HCT116 (cell line): ENCODE data around the gene KATNAL1. TPM values are rescaled to one million over a fixed set of nuclear protein-coding genes. Genes with fewer than 3 reads are reported as not detected.
A peak's percentile ranks its signal among the peaks of the same experiment; 100 is the strongest.

Experiments
- ATAC-seq: fragments of 200-7000 bp; cut with Tn5 transposase; 2 replicates; pipeline ENCODE4 v1.9.1; 2020; ENCODE audit warnings: mild to moderate bottlenecking, moderate library complexity
- BruUV-seq: library from RNA; stranded (reverse); fragments of 400-500 nt; replicated peaks from 2 replicates; lab custom pipeline; 2021; lab: Mats Ljungman, UMichigan
- CTCF ChIA-PET: fragments of 300-600 bp; sonication (Branson Sonifier 250); formaldehyde crosslinking; loops from one replicate; lab custom pipeline; 2021; ENCODE audit warnings: antibody characterized with exemption; lab: Charles Lee
- POLR2A ChIA-PET: fragments of 300-600, 350-600 bp; sonication (Branson Sonifier 250); formaldehyde crosslinking; loops from one replicate; lab custom pipeline; 2021; ENCODE audit warnings: antibody characterized with exemption; lab: Charles Lee
- RAD21 ChIA-PET, 2 experiments: fragments of 300-600 bp; sonication (Branson Sonifier 250); formaldehyde crosslinking; loops; one replicate each; lab custom pipeline; 2023; ENCODE audit warnings: low total read pairs in 2 of 2; ENCODE audit not compliant: uncharacterized antibody in 2 of 2, unreplicated experiment in 2 of 2, low non-redundant PET in 1 of 2; lab: Charles Lee
- DNase-seq: peaks from one replicate; pipeline ENCODE4 v3.0.0-alpha.2; 2010; ENCODE audit warnings: low read depth, low spot score
- H2AFZ ChIP-seq: fragments of 200-600 bp; shearing (Covaris generic), sonication (generic); 2 replicates; pipeline ENCODE4 v1.6.1; 2017; ENCODE audit warnings: low read depth, mixed run types, mixed read lengths, antibody characterized with exemption, low read length; ENCODE audit not compliant: poor library complexity, severe bottlenecking
- H3K27ac ChIP-seq: 2 replicates; pipeline ENCODE4 v1.5.1; 2012; ENCODE audit warnings: low read depth, low read length
- H3K27me3 ChIP-seq: fragments of 200-600 bp; sonication (generic); 2 replicates; pipeline ENCODE4 v1.6.1; 2016; ENCODE audit warnings: mixed run types, low read length, mixed read lengths; ENCODE audit not compliant: insufficient read depth
- H3K36me3 ChIP-seq, 2 experiments: fragments of 200-500 bp in 1 of 2; fragments of 200-600 bp in 1 of 2; sonication (Bioruptor generic) in 1 of 2; sonication (generic) in 1 of 2; 2 replicates each; pipeline versions ENCODE4 v1.5.1 to v1.6.1; 2014 to 2016; ENCODE audit warnings: low read length in 2 of 2, inconsistent platforms in 1 of 2, mixed read lengths in 1 of 2, mixed run types in 1 of 2; ENCODE audit not compliant: insufficient read depth in 2 of 2, control insufficient read depth in 1 of 2
- H3K4me1 ChIP-seq, 2 experiments: fragments of 200-600 bp in 1 of 2; sonication (generic) in 1 of 2; 2 replicates each; pipeline versions ENCODE4 v1.5.1 to v1.6.1; 2012 to 2017; ENCODE audit warnings: low read length in 2 of 2, inconsistent platforms in 1 of 2, mild to moderate bottlenecking in 1 of 2, mixed read lengths in 1 of 2, mixed run types in 1 of 2, moderate library complexity in 1 of 2; ENCODE audit not compliant: insufficient read depth in 2 of 2, control insufficient read depth in 1 of 2
- H3K4me2 ChIP-seq: fragments of 200-600 bp; sonication (generic); 2 replicates; pipeline ENCODE4 v1.6.1; 2017; ENCODE audit warnings: mixed run types, low read length, mixed read lengths
- H3K4me3 ChIP-seq, 2 experiments: fragments of 200-600 bp in 1 of 2; sonication (generic) in 1 of 2; replicated peaks in 1 of 2; 2 replicates each; pipeline ENCODE4 v1.5.1; 2011 to 2016; ENCODE audit warnings: low read length in 2 of 2, control low read depth in 1 of 2, low read depth in 1 of 2, mild to moderate bottlenecking in 1 of 2, mixed read lengths in 1 of 2, mixed run types in 1 of 2
- H3K79me2 ChIP-seq: fragments of 200-600 bp; sonication (generic); 2 replicates; pipeline ENCODE4 v1.6.1; 2017; ENCODE audit warnings: mild to moderate bottlenecking, mixed run types, low read length, moderate library complexity, mixed read lengths; ENCODE audit not compliant: insufficient read depth
- H3K9ac ChIP-seq: fragments of 200-600 bp; sonication (generic); 2 replicates; pipeline ENCODE4 v1.6.1; 2016; ENCODE audit warnings: low read length, mixed read lengths
- H3K9me2 ChIP-seq: fragments of 200-600 bp; sonication (generic), shearing (Covaris generic); 2 replicates; pipeline ENCODE4 v1.6.1; 2017; ENCODE audit warnings: mixed run types, mild to moderate bottlenecking, moderate library complexity; ENCODE audit not compliant: insufficient read depth
- H3K9me3 ChIP-seq, 2 experiments: fragments of 200-500 bp in 1 of 2; fragments of 200-600 bp in 1 of 2; sonication (Bioruptor generic) in 1 of 2; sonication (generic) in 1 of 2; 2 replicates each; pipeline ENCODE4 v1.6.1; 2014 to 2017; ENCODE audit warnings: low read length in 2 of 2, mixed read lengths in 2 of 2, inconsistent platforms in 1 of 2, low read depth in 1 of 2, mild to moderate bottlenecking in 1 of 2, mixed run types in 1 of 2, moderate library complexity in 1 of 2; ENCODE audit not compliant: control insufficient read depth in 1 of 2, insufficient read depth in 1 of 2
- H4K20me1 ChIP-seq: fragments of 200-600 bp; sonication (generic), shearing (Covaris generic); 2 replicates; pipeline ENCODE4 v1.6.1; 2017; ENCODE audit warnings: mixed run types, mild to moderate bottlenecking, moderate library complexity; ENCODE audit not compliant: insufficient read depth
- ATF3 ChIP-seq: IDR thresholded peaks from 2 replicates; pipeline ENCODE4 v1.6.1; 2012
- CBX3 ChIP-seq: IDR thresholded peaks from 2 replicates; pipeline ENCODE4 v1.6.1; 2012; ENCODE audit warnings: low read depth
- CEBPB ChIP-seq: IDR thresholded peaks from 2 replicates; pipeline ENCODE4 v1.6.1; 2012; ENCODE audit warnings: low read depth
- CTCF ChIP-seq, 3 experiments: fragments of 200-600 bp in 1 of 3; sonication (generic) in 1 of 3; IDR thresholded peaks in 2 of 3; conservative IDR thresholded peaks in 1 of 3; 2 replicates each; pipeline ENCODE4 v1.5.1; 2012 to 2017; ENCODE audit warnings: low read depth in 2 of 3, low read length in 2 of 3, antibody characterized with exemption in 1 of 3, borderline replicate concordance in 1 of 3, control low read depth in 1 of 3, mild to moderate bottlenecking in 1 of 3, mixed read lengths in 1 of 3, mixed run types in 1 of 3, moderate library complexity in 1 of 3; ENCODE audit not compliant: insufficient read depth in 1 of 3
- EGR1 ChIP-seq: IDR thresholded peaks from 2 replicates; pipeline ENCODE4 v1.6.1; 2012; ENCODE audit warnings: low read depth
- ELF1 ChIP-seq: IDR thresholded peaks from 2 replicates; pipeline ENCODE4 v1.6.1; 2012; ENCODE audit warnings: low read depth, borderline replicate concordance
- EZH2 ChIP-seq: fragments of 200-600 bp; sonication (generic); IDR thresholded peaks from 2 replicates; pipeline ENCODE4 v1.6.1; 2017; ENCODE audit warnings: antibody characterized with exemption, mixed run types
- EZH2phosphoT487 ChIP-seq: fragments of 200-600 bp; IDR thresholded peaks from 2 replicates; pipeline ENCODE4 v1.6.1; 2018; ENCODE audit warnings: antibody characterized with exemption, borderline replicate concordance
- FOSL1 ChIP-seq: IDR thresholded peaks from 2 replicates; pipeline ENCODE4 v1.6.1; 2012; ENCODE audit warnings: low read depth
- JUND ChIP-seq: IDR thresholded peaks from 2 replicates; pipeline ENCODE4 v1.6.1; 2012
- POLR2A ChIP-seq: IDR thresholded peaks from 2 replicates; pipeline ENCODE4 v1.7.0; 2011; ENCODE audit warnings: borderline replicate concordance; ENCODE audit not compliant: insufficient read depth, insufficient read length; ENCODE audit errors: extremely low read depth
- POLR2AphosphoS5 ChIP-seq: IDR thresholded peaks from 2 replicates; pipeline ENCODE4 v1.6.1; 2011; ENCODE audit warnings: mild to moderate bottlenecking, low read depth, low read length, moderate library complexity
- RAD21 ChIP-seq: IDR thresholded peaks from 2 replicates; pipeline ENCODE4 v1.6.1; 2012; ENCODE audit warnings: low read depth, mild to moderate bottlenecking
- SIN3A ChIP-seq: IDR thresholded peaks from 2 replicates; pipeline ENCODE4 v1.6.1; 2012; ENCODE audit warnings: low read depth
- SP1 ChIP-seq: IDR thresholded peaks from 2 replicates; pipeline ENCODE4 v1.6.1; 2012; ENCODE audit warnings: low read depth
- SRF ChIP-seq: IDR thresholded peaks from 2 replicates; pipeline ENCODE4 v1.6.1; 2012; ENCODE audit warnings: low read depth
- YY1 ChIP-seq: IDR thresholded peaks from 2 replicates; pipeline ENCODE4 v1.6.1; 2011; ENCODE audit warnings: low read length, low read depth, moderate library complexity, mild to moderate bottlenecking; ENCODE audit not compliant: insufficient replicate concordance; ENCODE audit errors: extremely low read depth
- ZFX ChIP-seq: fragments of 450-650 bp; IDR thresholded peaks from 2 replicates; pipeline ENCODE4 v1.6.1; 2017
- ZNF274 ChIP-seq: fragments of 200-500 bp; sonication (Bioruptor generic); IDR thresholded peaks from 2 replicates; pipeline ENCODE4 v1.6.1; 2014; ENCODE audit warnings: mild to moderate bottlenecking, low read depth, low read length, inconsistent platforms
- intact Hi-C: fragments of 100-400 bp; cut with micrococcal nuclease; formaldehyde crosslinking; loops from 2 replicates; pipeline ENCODE4 v1.10.0; 2022
- total RNA-seq: library from RNA; stranded (reverse); gene quantifications from one replicate; pipeline ENCODE4 v1.2.1, GENCODE V29; 2021; ENCODE audit not compliant: unreplicated experiment

KATNAL1 gene
- total RNA-seq, 1 experiment from 2014 or later, result 17.3 TPM

GRCh38 chr13:30338952-30339351 lies 31.6 kb upstream of the KATNAL1 start:
- TF ChIP-seq EZH2phosphoT487 (no peak), ZFX (no peak), POLR2AphosphoS5 (no peak), SIN3A (no peak), CBX3 (no peak), ELF1 (no peak), CEBPB (no peak), CTCF (IDR thresholded peaks at IDR 0.05 in 2 of 3, conservative IDR thresholded peaks at IDR 0.05 in 1 of 3; ENCODE audit: borderline replicate concordance in 1 of 3, insufficient read depth in 1 of 3, low read depth in 2 of 3, low read length in 2 of 3) (no peak)
- TF ChIP-seq, all 23 proteins: peak for 0
- Histone ChIP-seq H3K4me3 (no peak overlapping the region), H3K27ac (peak overlapping the region; percentile 49; the same call in 1 of the 2 replicates), H3K27me3 (no peaks in the 10 kb centered on the region), H3K36me3 (no peaks in the 10 kb centered on the region), H3K79me2 (no peaks in the 10 kb centered on the region), H3K9me3 (no peaks in the 10 kb centered on the region), H3K4me2 (peak overlapping the region; percentile 43), H3K9ac (no peak overlapping the region), H4K20me1 (no peaks in the 10 kb centered on the region), H3K4me1 (peaks cover 57 to 82% of the 10 kb centered on the region in 2 experiments), H2AFZ (no peak overlapping the region), H3K9me2 (no peaks in the 10 kb centered on the region)
- DNase-seq, result no peak
- ATAC-seq, result no peak
- BruUV-seq, result no TSS peak
- intact Hi-C loops, result loop anchor here (5.0 to 10.0 kb wide), 2 partner anchors 123 to 564 kb away; no protein-coding TSS in a partner anchor
- ChIA-PET POLR2A (no interaction called here), CTCF (no interaction called here), RAD21 (no interaction called here)

DNA sequence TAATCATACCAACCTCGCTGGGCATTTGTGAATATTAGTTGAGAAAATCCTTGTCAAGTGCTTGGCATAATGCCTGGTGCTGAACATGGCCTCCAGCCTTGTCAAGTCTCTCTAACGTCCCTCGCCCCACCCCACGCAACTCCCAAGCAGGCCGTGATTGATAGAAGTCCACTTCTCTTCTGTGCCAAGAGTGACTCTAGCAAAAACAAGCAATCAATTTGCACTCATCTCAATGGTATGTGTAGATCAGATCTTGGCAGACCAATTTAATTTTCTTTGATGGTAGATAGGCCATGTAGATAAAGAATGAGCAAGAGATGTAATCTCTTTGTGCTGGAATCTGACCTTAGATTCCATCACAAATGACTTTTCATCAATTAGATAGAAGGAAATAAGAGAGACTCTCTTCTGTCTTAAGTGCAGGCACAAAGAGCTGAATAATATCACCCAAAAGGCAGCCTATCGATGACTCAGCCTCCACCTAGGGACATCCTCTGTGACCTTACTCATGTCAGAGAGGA lies 31.0 kb upstream of the KATNAL1 start:
- intact Hi-C loops, result loop anchor here (5.0 to 10.0 kb wide), 2 partner anchors 124 to 564 kb away; no protein-coding TSS in a partner anchor
- peak; percentile 47; the same call in 1 of the 2 replicates for TF ChIP-seq CBX3
- 0 out of 2 replicates have a peak, but pooled peaks have one; percentile 5 for TF ChIP-seq RAD21
- no peak for TF ChIP-seq ATF3
- peak; percentile 42; the same call in 1 of the 2 replicates for TF ChIP-seq SIN3A
- TF ChIP-seq EGR1, result no peak
- peak; percentile 72 for TF ChIP-seq JUND
- no peak for TF ChIP-seq EZH2phosphoT487
- TF ChIP-seq POLR2A, result no peak
- no peak for TF ChIP-seq SRF
- TF ChIP-seq YY1, result no peak
- peak; percentile 62; the same call in 1 of the 2 replicates for TF ChIP-seq FOSL1
- TF ChIP-seq SP1, result peak; percentile 73; the same call in 1 of the 2 replicates
- TF ChIP-seq POLR2AphosphoS5, result no peak
- TF ChIP-seq ZNF274, result no peak
- TF ChIP-seq EZH2, result no peak
- no peak for TF ChIP-seq ELF1

More for the DNA sequence above, 31.0 kb upstream of the KATNAL1 start:
- Histone ChIP-seq H3K9me3 (no peaks in the 10 kb centered on the region), H3K27ac (peak overlapping the region; percentile 49; the same call in 1 of the 2 replicates), H3K4me2 (peak overlapping the region; percentile 43), H3K4me1 (peaks cover 57 to 84% of the 10 kb centered on the region in 2 experiments), H3K27me3 (no peaks in the 10 kb centered on the region), H3K79me2 (no peaks in the 10 kb centered on the region), H3K4me3 (no peak overlapping the region), H2AFZ (peak overlapping the region; percentile 53), H4K20me1 (no peaks in the 10 kb centered on the region), H3K9ac (no peak overlapping the region), H3K36me3 (no peaks in the 10 kb centered on the region), H3K9me2 (no peaks in the 10 kb centered on the region)
- DNase-seq (peak; percentile 74), ATAC-seq (peak; percentile 69)
- no TSS peak for BruUV-seq
- ChIA-PET RAD21 (no interaction called here), CTCF (no interaction called here), POLR2A (no interaction called here)
